ENCODE data around the gene FILIP1L.

Gene FILIP1L

DNA sequence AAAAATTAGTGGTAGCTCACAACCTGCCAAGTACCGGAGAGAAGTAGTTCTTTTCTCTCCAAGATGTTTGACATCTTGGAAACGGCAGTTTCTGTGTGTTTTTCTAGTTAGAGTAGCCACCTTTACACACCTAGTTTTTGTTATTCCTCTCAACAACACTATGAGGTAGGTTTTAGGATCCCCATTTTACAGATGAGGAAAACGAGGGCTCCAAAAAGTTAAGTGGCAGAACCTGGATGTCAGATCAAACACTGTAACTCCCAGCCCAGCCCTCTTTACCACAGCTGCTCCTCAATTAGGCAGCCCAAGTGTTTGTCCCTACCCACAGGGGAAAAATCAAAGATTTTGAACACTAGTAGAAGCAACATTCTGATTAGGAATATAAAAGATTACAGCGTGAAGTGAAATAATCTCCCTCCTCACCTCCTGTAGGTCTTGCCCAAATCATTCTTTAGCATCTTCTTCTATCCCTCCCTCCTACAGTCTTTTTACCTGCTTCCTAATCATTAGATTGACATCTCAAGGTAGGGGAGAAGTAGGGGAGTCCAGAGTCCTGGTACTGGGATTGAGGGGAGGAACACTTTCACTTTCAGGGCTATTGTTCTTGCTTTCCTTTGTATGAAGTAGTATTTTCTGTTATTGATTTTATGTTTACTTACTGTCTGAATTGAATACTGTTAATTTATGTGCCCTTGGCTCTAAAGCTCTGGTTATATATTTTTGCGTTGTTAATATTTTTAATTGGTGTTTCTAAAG is 154.0 kb downstream of the FILIP1L start:
- in situ Hi-C loops (cut with MboI; ENCODE audit: low sequenced_read_pairs, unreplicated experiment) = no loop called here
- TF ChIP-seq, protein P1, sequence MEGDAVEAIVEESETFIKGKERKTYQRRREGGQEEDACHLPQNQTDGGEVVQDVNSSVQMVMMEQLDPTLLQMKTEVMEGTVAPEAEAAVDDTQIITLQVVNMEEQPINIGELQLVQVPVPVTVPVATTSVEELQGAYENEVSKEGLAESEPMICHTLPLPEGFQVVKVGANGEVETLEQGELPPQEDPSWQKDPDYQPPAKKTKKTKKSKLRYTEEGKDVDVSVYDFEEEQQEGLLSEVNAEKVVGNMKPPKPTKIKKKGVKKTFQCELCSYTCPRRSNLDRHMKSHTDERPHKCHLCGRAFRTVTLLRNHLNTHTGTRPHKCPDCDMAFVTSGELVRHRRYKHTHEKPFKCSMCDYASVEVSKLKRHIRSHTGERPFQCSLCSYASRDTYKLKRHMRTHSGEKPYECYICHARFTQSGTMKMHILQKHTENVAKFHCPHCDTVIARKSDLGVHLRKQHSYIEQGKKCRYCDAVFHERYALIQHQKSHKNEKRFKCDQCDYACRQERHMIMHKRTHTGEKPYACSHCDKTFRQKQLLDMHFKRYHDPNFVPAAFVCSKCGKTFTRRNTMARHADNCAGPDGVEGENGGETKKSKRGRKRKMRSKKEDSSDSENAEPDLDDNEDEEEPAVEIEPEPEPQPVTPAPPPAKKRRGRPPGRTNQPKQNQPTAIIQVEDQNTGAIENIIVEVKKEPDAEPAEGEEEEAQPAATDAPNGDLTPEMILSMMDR (IDR thresholded peaks at IDR 0.05; ENCODE audit: borderline replicate concordance, control extremely low read depth, extremely low read depth, insufficient read depth, missing control alignments) = no peak
- DNase-seq (ENCODE audit: low spot score) = no peak

DNA sequence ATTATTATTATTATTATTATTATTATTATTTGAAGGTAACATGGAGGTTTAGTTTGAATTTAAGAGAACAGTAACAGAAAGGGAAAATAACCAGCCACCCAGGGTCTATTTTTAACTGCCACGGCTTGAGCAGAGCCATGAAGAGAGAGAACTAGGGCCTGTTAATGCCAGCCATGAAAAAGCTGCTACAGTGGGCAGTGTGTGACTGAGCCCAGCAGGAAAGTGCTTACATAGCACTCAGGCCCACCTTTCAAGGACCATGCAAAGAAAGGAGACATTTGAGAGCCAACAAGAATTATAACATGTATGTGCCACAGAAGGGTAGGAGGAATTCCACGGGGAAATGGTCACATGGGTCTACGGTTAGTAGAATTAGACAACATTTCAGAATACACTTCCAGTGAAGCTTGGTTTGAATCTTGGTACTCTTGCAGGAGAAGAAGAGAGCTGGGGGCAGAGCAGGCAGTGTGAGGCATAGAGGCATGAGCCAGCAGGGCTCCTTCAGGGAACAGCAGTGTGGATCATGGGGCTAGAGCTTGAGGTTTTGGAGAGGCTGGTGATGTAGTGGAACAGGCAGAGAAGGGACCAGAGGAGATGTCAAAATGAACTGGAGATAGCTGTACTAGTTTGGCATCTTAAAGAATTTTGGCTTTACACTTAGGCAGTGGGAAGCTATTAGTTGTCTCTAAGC is 155.9 kb downstream of the FILIP1L start:
- no peak for DNase-seq (ENCODE audit: low spot score)
- TF ChIP-seq, protein P1 (IDR thresholded peaks at IDR 0.05; ENCODE audit: borderline replicate concordance, control extremely low read depth, extremely low read depth, insufficient read depth, missing control alignments) = no peak
- in situ Hi-C loops (cut with MboI; ENCODE audit: low sequenced_read_pairs, unreplicated experiment) = no loop called here

DNA sequence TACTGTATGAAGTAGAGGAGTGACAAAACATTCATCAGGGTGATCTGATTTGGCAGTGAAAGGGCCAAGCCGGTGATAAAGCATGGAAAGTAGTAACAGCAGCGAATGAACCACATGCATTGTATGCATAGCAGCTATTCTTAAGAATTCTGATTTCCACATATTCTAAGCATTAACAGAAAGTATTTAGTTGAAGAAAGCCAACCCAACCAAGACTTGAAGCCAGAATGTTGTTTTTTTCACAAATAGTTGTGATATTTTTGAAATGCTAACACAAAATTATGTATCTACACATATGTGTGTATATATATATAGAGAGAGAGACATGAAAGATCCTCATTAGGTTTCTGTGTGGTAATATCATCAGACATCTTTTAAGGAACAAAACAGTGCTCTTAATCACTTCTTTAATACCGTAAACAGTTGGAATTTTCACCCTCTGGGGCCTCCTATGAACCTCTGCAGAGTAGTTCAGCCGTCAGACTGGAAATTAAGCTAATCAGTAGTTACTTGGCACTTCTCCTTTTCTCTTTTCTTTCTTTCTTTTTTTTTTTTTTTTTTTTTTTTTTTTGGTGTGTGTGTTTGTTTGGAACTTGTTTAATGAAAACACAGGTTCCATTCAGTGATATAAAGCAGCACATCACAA is 157.0 kb downstream of the FILIP1L start:
- TF ChIP-seq, protein P1 (IDR thresholded peaks at IDR 0.05; ENCODE audit: borderline replicate concordance, control extremely low read depth, extremely low read depth, insufficient read depth, missing control alignments) = no peak

DNA sequence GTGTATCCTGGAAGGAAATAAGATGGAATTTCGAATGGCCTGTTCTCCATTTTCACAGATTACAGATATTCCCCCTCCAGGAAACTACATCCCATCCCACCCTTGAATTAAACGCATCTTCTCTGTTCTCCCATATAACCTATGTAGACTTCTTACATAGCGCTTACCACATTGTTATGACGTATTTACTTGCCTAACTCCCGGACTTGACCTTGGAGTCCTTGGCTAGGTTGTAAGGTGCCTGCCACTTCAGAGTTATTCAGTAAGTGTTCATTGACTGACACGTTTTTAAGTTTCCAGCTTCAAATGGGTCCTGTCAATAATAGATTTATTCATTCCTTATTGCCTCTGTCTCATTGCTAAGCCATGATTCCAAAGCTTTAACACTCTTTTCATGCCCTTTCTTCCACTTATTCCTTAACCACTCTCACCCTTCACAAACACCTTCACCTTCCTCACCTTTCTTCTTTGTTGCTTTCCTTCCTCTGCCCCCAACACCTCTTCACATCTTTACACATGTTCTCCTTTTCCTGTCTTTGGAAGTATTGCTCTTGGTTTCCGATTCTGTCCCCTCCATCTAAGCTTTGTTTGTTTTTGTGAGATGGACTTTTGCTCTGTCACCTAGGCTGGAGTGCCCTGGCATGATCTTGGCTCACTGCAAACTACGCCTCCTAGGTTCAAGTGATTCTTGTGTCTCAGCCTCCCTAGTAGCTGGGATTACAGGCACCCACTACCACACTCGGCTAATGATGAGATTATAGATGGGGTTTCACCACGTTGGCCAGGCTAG is 158.3 kb downstream of the FILIP1L start:
- in situ Hi-C loops (cut with MboI; ENCODE audit: low sequenced_read_pairs, unreplicated experiment) = no loop called here
- TF ChIP-seq, protein P1 (IDR thresholded peaks at IDR 0.05; ENCODE audit: borderline replicate concordance, control extremely low read depth, extremely low read depth, insufficient read depth, missing control alignments) = no peak

More for the DNA sequence above, 157.0 kb downstream of the FILIP1L start:
- no peak for DNase-seq (ENCODE audit: low spot score)
- in situ Hi-C loops (cut with MboI; ENCODE audit: low sequenced_read_pairs, unreplicated experiment) = no loop called here

DNA sequence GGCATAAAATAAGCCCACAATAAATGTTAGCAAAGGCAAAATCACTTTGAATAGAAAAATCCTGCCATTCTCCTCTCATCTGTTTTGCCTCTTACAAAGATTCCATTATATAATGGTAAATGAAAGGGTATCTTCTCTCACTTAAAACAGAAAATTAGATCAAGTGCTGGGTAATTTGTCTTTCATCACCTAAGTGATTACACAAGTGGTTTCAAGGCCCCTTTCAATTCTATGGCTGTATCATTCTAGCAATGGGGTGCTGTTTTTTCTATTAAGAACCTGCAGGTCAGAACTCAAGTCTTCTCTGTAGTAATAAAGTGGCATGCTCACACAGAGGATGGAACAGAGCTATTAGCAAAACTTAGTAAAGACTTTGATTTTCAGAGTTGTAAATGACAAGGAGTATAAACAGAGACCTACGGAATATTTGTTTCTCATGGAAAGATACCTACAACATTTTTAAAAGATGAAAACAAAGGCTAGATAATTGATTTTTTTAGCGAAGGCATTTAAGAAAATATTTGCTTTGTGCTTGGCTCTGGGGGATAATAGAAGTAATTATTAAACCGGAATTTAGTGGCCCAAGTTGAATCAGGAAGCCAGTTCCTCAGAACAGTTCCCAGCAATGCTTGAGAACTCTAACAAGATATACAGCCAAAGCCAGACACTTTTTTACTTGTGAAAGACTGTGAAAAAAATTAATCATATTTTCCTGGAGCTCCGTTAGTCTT is 159.2 kb downstream of the FILIP1L start:
- in situ Hi-C loops (cut with MboI; ENCODE audit: low sequenced_read_pairs, unreplicated experiment) = no loop called here
- DNase-seq (ENCODE audit: low spot score) = no peak
- TF ChIP-seq, protein P1 (IDR thresholded peaks at IDR 0.05; ENCODE audit: borderline replicate concordance, control extremely low read depth, extremely low read depth, insufficient read depth, missing control alignments) = no peak

More for the DNA sequence above, 158.3 kb downstream of the FILIP1L start:
- DNase-seq (ENCODE audit: low spot score) = no peak
